Esophagus squamous epithelium (tissue), 5 donors: Measurements from ENCODE around the gene FNIP2. TPM values are rescaled to one million over a fixed set of nuclear protein-coding genes. Genes with fewer than 3 reads are reported as not detected.
"Not testable (repeated sequence)": the region's sequence is repeated elsewhere in the genome, so short reads cannot be mapped to it uniquely, and the experiment has no call there.

Experiments
- DNase-seq: peaks from one replicate; lab custom pipeline; 2025; lab: John Stamatoyannopoulos, UW
- H3K27ac ChIP-seq, 4 donors: fragments of 200-600 bp; sonication (generic); one replicate each; pipeline ENCODE4 v1.5.1; 2016 to 2019; ENCODE audit warnings: mild to moderate bottlenecking in 1 of 4
- H3K27me3 ChIP-seq, 4 donors: fragments of 200-600 bp; sonication (generic); 1 replicate in 3 of 4; 2 replicates in 1 of 4; pipeline versions ENCODE4 v1.5.1 to v1.6.0; 2017 to 2021; ENCODE audit warnings: antibody characterized with exemption in 1 of 4
- H3K36me3 ChIP-seq, 3 donors: fragments of 200-600 bp; sonication (generic); one replicate each; pipeline ENCODE4 v1.5.1; 2016 to 2019
- H3K4me1 ChIP-seq, 3 donors: fragments of 200-600 bp; sonication (generic); one replicate each; pipeline ENCODE4 v1.5.1; 2017 to 2019
- H3K4me3 ChIP-seq, 4 donors: fragments of 200-600 bp; sonication (generic); 1 replicate in 3 of 4; 2 replicates in 1 of 4; pipeline ENCODE4 v1.5.1; 2016 to 2019; ENCODE audit warnings: mild to moderate bottlenecking in 2 of 4, moderate library complexity in 1 of 4
- H3K9me3 ChIP-seq, 3 donors: fragments of 200-600 bp; sonication (generic); one replicate each; pipeline ENCODE4 v1.5.1; 2016 to 2019
- CTCF ChIP-seq, 6 experiments: fragments of 450-650 bp in 4 of 6; fragments of 200-600 bp in 2 of 6; sonication (generic) in 2 of 6; IDR thresholded peaks; one replicate each; pipeline ENCODE4 v1.5.1; 2016 to 2019; ENCODE audit warnings: antibody characterized with exemption in 6 of 6, mild to moderate bottlenecking in 4 of 6, moderate library complexity in 4 of 6
- POLR2A ChIP-seq, 4 donors: fragments of 450-650 bp; IDR thresholded peaks; one replicate each; pipeline ENCODE4 v1.6.1; 2017; ENCODE audit warnings: antibody characterized with exemption in 4 of 4, mild to moderate bottlenecking in 4 of 4, moderate library complexity in 3 of 4
- WGBS, 2 donors: methylation state at CpG; one replicate each; pipeline ENCODE4 v1.1.5; 2018; 5-methylcytosine and 5-hydroxymethylcytosine counted together
- intact Hi-C: fragments of 100-400 bp; cut with DNase I; formaldehyde crosslinking; loops from one replicate; pipeline ENCODE4 v1.15.0; 2022
- total RNA-seq, 4 donors: library from RNA; depleted of rRNA; stranded (reverse); fragments of >200 nt; gene quantifications; one replicate each; pipeline ENCODE4 v1.1.0, GENCODE V29; 2016
- donor health status: DM: yes; HTN: yes; CAD: no.

The FNIP2 gene
- total RNA-seq, 4 donors from 2014 or later, result 6.0 to 28.8 (median 12.4) TPM

GRCh38 chr4:158793021-158793420 lies 24.2 kb downstream of the FNIP2 start:
- Histone ChIP-seq H3K4me3 (no peak overlapping the region), H3K27me3 (no peaks in the 10 kb centered on the region), H3K27ac (no peak overlapping the region), H3K9me3 (no peaks in the 10 kb centered on the region), H3K36me3 (no peaks in the 10 kb centered on the region), H3K4me1 (peaks cover 0 to 16% (median 4%) of the 10 kb centered on the region in 3 donors)
- intact Hi-C loops, result no loop called here
- WGBS, 2 donors, result 42 to 65% methylated on average over 1 of the region's 1 CpG
- DNase-seq, result no peak
- TF ChIP-seq POLR2A (IDR thresholded peaks at IDR 0.05) (no peak), CTCF (IDR thresholded peaks at IDR 0.05) (no peak)

DNA sequence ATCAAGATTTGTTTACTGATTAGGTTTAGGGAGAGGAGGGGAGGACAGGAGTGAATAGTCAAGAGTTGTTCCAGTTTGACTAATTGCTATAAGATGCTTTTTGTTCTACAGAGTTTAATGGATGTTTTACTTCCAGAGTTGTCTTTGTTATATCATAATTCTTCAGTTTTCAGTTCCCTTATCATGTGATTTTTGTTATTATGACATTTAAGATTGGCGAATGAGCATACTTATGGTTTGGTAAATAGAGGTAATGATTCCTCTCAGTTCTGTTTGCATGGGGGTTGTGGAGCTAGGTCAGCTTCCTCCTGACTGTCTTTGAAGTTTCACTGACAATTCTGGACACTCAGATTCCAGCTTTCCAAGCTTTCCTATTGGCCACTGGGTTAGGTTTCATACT lies 24.6 kb downstream of the FNIP2 start:
- peaks cover 0 to 16% (median 4%) of the 10 kb centered on the region in 3 donors for H3K4me1 ChIP-seq
- H3K9me3 ChIP-seq, H3K27me3 ChIP-seq, H3K4me3 ChIP-seq, DNase-seq, H3K36me3 ChIP-seq, H3K27ac ChIP-seq, intact Hi-C loops: not testable (repeated sequence)
- WGBS, 2 donors, result 86 to 90% methylated on average over 1 of the region's 1 CpG

- H3K4me3 ChIP-seq, result no peak overlapping the region
- TF ChIP-seq CTCF (IDR thresholded peaks at IDR 0.05), result no peak
- no peak for TF ChIP-seq POLR2A (IDR thresholded peaks at IDR 0.05)
- intact Hi-C loops, result no loop called here
- no peaks in the 10 kb centered on the region for H3K27me3 ChIP-seq
- H3K36me3 ChIP-seq, result no peaks in the 10 kb centered on the region
- peaks cover 0 to 33% (median 13%) of the 10 kb centered on the region in 3 donors for H3K4me1 ChIP-seq
- DNase-seq, result no peak
- H3K9me3 ChIP-seq, result no peaks in the 10 kb centered on the region
- H3K27ac ChIP-seq, result no peak overlapping the region
- 93 to 95% methylated on average over 6 to 7 of the region's 7 CpGs for WGBS, 2 donors
Measured at GRCh38 chr4:158796370-158797140, 27.7 kb downstream of the FNIP2 start.

- intact Hi-C loops, result no loop called here
- no peaks in the 10 kb centered on the region for H3K27me3 ChIP-seq
- TF ChIP-seq POLR2A (IDR thresholded peaks at IDR 0.05) (no peak), CTCF (IDR thresholded peaks at IDR 0.05) (no peak)
- H3K36me3 ChIP-seq, result no peaks in the 10 kb centered on the region
- H3K27ac ChIP-seq, result no peak overlapping the region
- H3K9me3 ChIP-seq, result no peaks in the 10 kb centered on the region
- DNase-seq, result no peak
- 92 to 96% methylated on average over 7 of the region's 7 CpGs for WGBS, 2 donors
- H3K4me1 ChIP-seq, result peaks cover 0 to 29% (median 9%) of the 10 kb centered on the region in 3 donors
- no peak overlapping the region for H3K4me3 ChIP-seq
Measured at GRCh38 chr4:158798062-158798461, 29.2 kb downstream of the FNIP2 start.

DNA sequence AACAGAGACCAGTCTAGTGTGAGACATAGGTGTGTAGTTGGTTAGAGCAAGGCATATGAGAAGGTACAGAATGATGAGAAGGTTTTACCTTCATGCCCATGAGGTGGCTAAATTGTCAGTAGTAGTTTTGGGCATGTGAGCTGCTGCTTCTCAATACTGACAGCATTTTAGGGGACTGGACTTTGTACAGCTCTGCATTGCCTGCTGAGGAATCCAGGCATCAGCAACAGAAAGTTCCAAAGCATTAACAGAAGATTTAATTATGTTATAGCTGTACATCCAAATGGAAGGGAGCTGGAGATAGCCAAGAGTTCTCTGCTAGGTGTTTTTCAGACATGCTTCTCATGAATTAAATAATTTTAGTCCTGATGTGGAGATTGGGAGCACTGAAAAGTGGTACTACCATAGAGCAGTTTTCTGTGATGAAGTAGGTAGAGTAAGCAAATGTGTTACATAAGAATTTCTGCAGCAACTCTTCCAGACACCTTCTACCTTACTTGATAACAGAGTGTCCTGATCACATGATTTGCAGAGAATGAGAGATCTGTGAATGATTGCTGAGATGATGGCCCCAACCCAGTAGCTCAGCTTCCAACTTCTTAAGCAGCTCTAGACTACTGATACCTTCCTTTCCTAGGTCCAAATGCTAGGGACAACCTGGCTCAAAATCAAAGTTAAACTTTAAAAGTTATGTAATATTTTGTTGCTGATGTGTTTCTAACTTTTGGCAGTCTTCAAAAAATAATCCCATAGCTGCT lies 30.4 kb downstream of the FNIP2 start:
- no peaks in the 10 kb centered on the region for H3K36me3 ChIP-seq

More for the DNA sequence above, 30.4 kb downstream of the FNIP2 start:
- Histone ChIP-seq H3K27ac (no peak overlapping the region), H3K9me3 (no peaks in the 10 kb centered on the region), H3K27me3 (no peaks in the 10 kb centered on the region), H3K4me1 (peaks cover 0 to 27% (median 9%) of the 10 kb centered on the region in 3 donors), H3K4me3 (no peak overlapping the region)
- no peak for DNase-seq
- intact Hi-C loops, result no loop called here
- no peak for TF ChIP-seq CTCF (IDR thresholded peaks at IDR 0.05)
